Astrocyte of the spinal cord (primary cell): ENCODE measurements around the gene OR2V1.
"Not testable (repeated sequence)": the region's sequence is repeated elsewhere in the genome, so short reads cannot be mapped to it uniquely, and the experiment has no call there.

Experiments used
- DNase-seq: peaks from one replicate; pipeline ENCODE4 v3.0.0; 2011; ENCODE audit warnings: low read depth, low spot score
- H3K4me3 ChIP-seq: 2 replicates; pipeline ENCODE4 v1.5.1; 2011; ENCODE audit warnings: low read depth, mild to moderate bottlenecking, low read length, moderate library complexity
- in situ Hi-C: cut with HindIII; loops from 2 replicates; pipeline ENCODE4 v1.10.0; 2017; ENCODE audit warnings: low sequenced_read_pairs
- TF ChIP-seq, protein P1 (sequence below): IDR thresholded peaks from 2 replicates; pipeline ENCODE4 v1.5.1; 2012; ENCODE audit warnings: low read depth, mild to moderate bottlenecking, low read length, inconsistent platforms

Gene OR2V1

DNA sequence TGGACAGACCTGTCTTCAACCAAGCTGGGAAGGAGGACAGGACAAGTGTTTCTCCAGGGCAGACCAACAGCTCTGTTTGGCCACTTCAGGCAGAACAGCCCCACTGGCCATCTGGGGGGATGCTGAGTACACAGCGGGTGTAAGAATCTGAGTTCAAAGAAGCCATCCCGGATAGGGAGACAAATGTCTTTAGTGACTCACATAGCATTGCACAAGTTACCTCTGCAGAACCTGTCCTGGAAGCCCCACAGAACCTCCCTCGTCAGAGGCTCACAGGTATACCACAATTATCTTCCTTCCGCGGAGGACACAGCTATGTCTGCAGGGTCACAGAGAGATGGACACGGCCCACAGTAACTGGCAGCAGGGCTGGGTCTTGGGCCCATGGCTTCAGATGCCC lies 18.4 kb upstream of the OR2V1 start:
- DNase-seq: no peak
- H3K4me3 ChIP-seq: no peak overlapping the region
- TF ChIP-seq, protein P1, sequence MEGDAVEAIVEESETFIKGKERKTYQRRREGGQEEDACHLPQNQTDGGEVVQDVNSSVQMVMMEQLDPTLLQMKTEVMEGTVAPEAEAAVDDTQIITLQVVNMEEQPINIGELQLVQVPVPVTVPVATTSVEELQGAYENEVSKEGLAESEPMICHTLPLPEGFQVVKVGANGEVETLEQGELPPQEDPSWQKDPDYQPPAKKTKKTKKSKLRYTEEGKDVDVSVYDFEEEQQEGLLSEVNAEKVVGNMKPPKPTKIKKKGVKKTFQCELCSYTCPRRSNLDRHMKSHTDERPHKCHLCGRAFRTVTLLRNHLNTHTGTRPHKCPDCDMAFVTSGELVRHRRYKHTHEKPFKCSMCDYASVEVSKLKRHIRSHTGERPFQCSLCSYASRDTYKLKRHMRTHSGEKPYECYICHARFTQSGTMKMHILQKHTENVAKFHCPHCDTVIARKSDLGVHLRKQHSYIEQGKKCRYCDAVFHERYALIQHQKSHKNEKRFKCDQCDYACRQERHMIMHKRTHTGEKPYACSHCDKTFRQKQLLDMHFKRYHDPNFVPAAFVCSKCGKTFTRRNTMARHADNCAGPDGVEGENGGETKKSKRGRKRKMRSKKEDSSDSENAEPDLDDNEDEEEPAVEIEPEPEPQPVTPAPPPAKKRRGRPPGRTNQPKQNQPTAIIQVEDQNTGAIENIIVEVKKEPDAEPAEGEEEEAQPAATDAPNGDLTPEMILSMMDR: no peak
- in situ Hi-C loops: no loop called here

DNA sequence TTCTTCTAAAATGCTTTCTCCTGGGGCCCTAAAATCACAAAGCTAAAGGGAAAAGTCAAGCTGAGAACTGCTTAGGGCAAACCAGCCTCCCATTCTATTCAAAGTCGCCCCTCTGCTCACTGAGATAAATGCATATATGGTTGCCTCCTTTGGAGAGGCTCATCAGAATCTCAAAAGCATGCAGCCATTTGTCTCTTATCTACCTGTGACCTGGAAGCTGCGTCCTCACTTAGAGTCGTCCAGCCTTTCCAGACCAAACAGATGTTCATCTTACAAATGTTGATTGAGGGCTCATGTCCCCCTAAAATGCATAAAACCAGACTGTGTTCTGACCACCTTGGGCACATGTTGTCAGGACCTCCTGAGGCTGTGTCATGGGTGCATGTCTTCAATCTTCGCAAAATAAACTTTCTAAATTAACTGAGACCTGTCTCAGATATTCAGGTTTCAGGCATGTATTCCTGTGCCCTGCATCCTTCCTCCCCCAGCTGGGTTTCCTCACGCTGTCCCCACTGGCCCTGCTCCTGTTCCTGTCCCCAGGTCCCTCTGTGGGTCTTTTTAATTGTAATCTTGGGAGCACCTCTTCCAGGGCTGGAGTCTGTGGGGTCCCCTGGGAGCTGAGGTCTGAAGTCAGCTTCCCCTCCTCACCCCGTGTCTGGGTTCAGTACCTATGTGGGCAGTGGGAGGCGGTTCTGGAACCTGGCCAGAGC lies 16.1 kb upstream of the OR2V1 start, which contains the start of gene OR2V2:
Gene OR2V2, plus strand, starts transcription at position 660 of the 710 bp plus-strand sequence. CDS start 7,357 bp downstream, outside the sequence.
- in situ Hi-C loops, H3K4me3 ChIP-seq, DNase-seq: not testable (repeated sequence)

DNA sequence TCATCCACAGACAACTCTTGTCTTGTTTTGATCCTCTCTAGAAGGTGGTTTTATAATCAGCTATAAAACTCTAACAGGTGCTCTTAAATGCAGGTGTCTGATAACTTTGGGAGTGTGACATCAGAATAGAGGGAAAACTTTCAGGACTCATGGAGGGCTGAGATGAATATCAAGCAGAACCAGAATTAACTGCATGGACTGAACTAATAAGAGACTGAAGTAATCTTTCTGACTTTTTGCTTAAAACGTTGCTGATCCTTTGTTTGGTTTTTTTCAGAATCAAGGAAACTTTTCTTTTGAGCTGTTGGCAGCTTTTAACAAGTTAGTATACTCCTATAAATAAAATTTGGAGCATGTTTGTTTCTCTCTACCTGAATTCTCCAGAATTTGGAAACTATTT lies 14.2 kb upstream of the OR2V1 start:
- TF ChIP-seq, protein P1: no peak
- DNase-seq: no peak
- no peak overlapping the region for H3K4me3 ChIP-seq
- in situ Hi-C loops: no loop called here

DNA sequence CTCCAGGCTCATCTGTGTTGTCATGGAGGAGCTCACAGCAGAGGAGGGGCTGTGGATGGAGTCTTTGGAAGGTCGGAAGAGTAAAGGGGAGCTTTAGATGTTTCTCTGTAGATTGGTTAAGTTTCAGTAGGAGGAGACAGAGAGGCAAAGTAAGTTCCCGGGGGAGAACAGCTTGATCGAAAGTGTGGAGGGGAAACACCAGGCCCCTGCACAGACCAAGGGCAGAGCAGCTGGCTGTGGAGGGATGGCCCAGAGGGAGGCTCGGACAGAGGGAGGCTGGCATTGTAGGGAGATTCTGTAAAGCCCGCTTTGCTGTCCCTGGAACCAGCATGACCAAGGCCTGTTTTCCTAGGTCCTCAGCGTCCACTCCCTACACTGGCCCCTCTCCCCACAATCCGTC lies 11.1 kb upstream of the OR2V1 start:
- H3K4me3 ChIP-seq: no peak overlapping the region
- TF ChIP-seq, protein P1: no peak
- in situ Hi-C loops: no loop called here
- DNase-seq: no peak

DNA sequence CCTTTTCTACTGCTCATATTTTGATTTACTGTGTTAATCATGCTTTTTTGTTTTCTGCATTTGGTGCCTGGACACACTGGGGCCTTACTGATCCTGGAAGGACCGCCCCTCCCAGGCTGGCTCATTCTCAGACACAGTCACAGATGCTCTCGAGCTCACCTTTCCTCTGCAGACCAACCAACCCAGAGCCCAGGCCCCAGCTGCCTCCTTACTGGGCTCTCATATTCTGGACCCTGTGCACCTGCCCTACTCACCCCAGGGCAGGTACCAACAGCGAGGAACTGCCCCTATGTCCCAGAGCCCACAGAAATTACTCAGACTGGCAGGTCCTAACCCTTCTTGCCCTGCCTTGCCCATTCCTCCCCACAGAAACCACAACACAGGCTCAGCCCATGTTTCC lies 9.8 kb upstream of the OR2V1 start:
- DNase-seq: no peak
- TF ChIP-seq, protein P1: no peak
- in situ Hi-C loops: no loop called here
- H3K4me3 ChIP-seq: no peak overlapping the region

DNA sequence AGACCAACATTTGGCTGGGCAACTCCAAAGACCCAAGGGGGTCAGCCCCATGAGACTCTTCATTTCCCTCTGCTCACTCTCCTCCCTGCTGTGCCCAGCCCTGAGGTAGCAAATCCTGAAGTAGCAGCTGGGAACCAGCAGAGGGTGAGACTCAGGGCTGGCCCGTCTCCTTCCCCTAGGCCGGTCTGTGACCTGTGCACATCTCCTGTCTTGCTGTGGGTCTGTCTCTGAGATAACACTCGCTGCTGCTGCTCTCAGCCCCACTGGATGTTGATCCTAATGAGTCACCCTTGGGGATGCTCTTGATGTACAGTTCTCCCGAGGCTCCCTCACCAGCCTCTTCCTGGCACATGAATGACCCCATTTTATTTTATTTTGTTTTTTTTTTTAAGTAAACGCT lies 7.3 kb upstream of the OR2V1 start:
- in situ Hi-C loops: no loop called here
- TF ChIP-seq, protein P1: no peak
- no peak overlapping the region for H3K4me3 ChIP-seq
- no peak for DNase-seq

DNA sequence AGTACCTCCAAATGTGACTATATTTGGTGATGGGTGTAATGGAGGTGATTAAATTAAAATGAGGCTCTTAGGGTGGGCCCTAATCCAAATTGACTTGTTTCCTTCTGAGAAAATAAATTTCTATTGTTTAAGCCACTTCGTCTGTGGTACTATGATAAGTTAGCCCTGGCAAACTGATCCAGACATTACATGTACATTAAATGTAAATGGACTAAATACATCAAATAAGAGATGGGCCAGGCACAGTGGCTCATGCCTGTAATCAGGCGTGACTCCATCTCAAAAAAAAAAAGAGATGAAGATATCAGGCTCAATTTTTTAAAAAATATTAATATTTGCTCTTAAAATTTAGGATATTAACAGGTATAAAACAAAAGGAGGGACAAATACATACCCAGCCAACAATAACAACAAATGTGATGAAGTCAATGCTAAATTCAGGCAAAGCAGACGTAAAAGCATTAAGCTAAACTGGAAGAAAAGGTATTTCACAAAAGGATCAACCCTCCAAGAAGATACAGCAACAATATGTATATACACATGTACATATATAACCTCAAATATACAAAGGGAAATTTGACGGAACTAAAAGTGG lies 5.5 kb upstream of the OR2V1 start:
- in situ Hi-C loops: no loop called here
- H3K4me3 ChIP-seq: no peak overlapping the region
- no peak for DNase-seq
- TF ChIP-seq, protein P1: no peak
